Spleen (tissue), 7 donors: ENCODE measurements around the gene RIPPLY3.

Experiments
- CTCF ChIP-seq, 11 experiments: fragments of 200-600 bp in 7 of 11; fragments of 450-650 bp in 4 of 11; sonication (generic) in 4 of 11; IDR thresholded peaks in 8 of 11; conservative IDR thresholded peaks in 3 of 11; 1 replicate in 7 of 11; 2 replicates in 4 of 11; pipeline versions ENCODE4 v1.4.0 to v1.8.0; 2016 to 2021; ENCODE audit warnings: antibody characterized with exemption in 11 of 11, inconsistent platforms in 4 of 11, mild to moderate bottlenecking in 1 of 11
- POLR2A ChIP-seq, 3 donors: fragments of 450-650 bp; IDR thresholded peaks; one replicate each; pipeline ENCODE4 v1.5.1; 2017; ENCODE audit warnings: antibody characterized with exemption in 3 of 3, mild to moderate bottlenecking in 1 of 3
- donor health status: DM: no; HTN: no; CAD: no; lungs with moderate emphysema.
- donor health status: DM: no; HTN: no; CAD: no.
- donor health status: DM: no; HTN: no; CAD: no.

- TF ChIP-seq CTCF (IDR thresholded peaks at IDR 0.05 in 8 of 11, conservative IDR thresholded peaks at IDR 0.05 in 3 of 11) = no peak
- TF ChIP-seq POLR2A (IDR thresholded peaks at IDR 0.05) = no peak
Observed at GRCh38 chr21:37061926-37062592, 55.6 kb downstream of the RIPPLY3 start.
